Renal cortical epithelial cell (primary cell): ENCODE results near the gene ZNF438. TPM values are rescaled to one million over a fixed set of nuclear protein-coding genes. Genes with fewer than 3 reads are reported as not detected.
A peak's percentile ranks its signal among the peaks of the same experiment; 100 is the strongest.

Source experiments
- DNase-seq: peaks from one replicate; pipeline ENCODE4 v3.0.0-alpha.2; 2011; ENCODE audit warnings: low read depth
- total RNA-seq: library from RNA; depleted of rRNA; stranded (reverse); fragments of >200 nt; gene quantifications from 2 replicates; pipeline ENCODE4 v1.2.3, GENCODE V29; 2014

The ZNF438 gene
- total RNA-seq, 1 donor from 2014 or later: 3.9 TPM

- DNase-seq: no peak
Measured at GRCh38 chr10:31011665-31012022, 20.0 kb downstream of the ZNF438 start.

- DNase-seq: no peak
Measured at GRCh38 chr10:31011017-31011664, 20.5 kb downstream of the ZNF438 start.

- no peak for DNase-seq
Measured at GRCh38 chr10:31010062-31010461, 21.6 kb downstream of the ZNF438 start.

- no peak for DNase-seq
Measured at GRCh38 chr10:31005895-31006294, 25.8 kb downstream of the ZNF438 start.

- peak; percentile 87 for DNase-seq
Measured at GRCh38 chr10:31004611-31005193, 27.0 kb downstream of the ZNF438 start.

GRCh38 chr10:31001740-31002139, 29.9 kb downstream of the ZNF438 start:
- DNase-seq: peak; percentile 40

- peak; percentile 65 for DNase-seq
Measured at GRCh38 chr10:31000867-31001266, 30.8 kb downstream of the ZNF438 start.

- DNase-seq: peak; percentile 79
Measured at GRCh38 chr10:31000071-31000782, 31.4 kb downstream of the ZNF438 start.

- peak; percentile 67 for DNase-seq
Measured at GRCh38 chr10:30999070-30999712, 32.5 kb downstream of the ZNF438 start.

GRCh38 chr10:30997536-30998235, 34.0 kb downstream of the ZNF438 start:
- no peak for DNase-seq

GRCh38 chr10:30996481-30997005, 35.1 kb downstream of the ZNF438 start:
- no peak for DNase-seq

- DNase-seq: no peak
Measured at GRCh38 chr10:30995081-30995770, 36.4 kb downstream of the ZNF438 start.

- no peak for DNase-seq
Measured at GRCh38 chr10:30993155-30993554, 38.5 kb downstream of the ZNF438 start.

- DNase-seq: no peak
Measured at GRCh38 chr10:30992681-30993080, 39.0 kb downstream of the ZNF438 start.

- DNase-seq: no peak
Measured at GRCh38 chr10:30991647-30992011, 40.0 kb downstream of the ZNF438 start.

- DNase-seq: no peak
Measured at GRCh38 chr10:30990971-30991646, 40.6 kb downstream of the ZNF438 start.

- no peak for DNase-seq
Measured at GRCh38 chr10:30990351-30990750, 41.3 kb downstream of the ZNF438 start.

GRCh38 chr10:30988831-30989435, 42.7 kb downstream of the ZNF438 start:
- DNase-seq: no peak

- no peak for DNase-seq
Measured at GRCh38 chr10:30987463-30987862, 44.2 kb downstream of the ZNF438 start.

- DNase-seq: peak; percentile 60
Measured at GRCh38 chr10:30986053-30986555, 45.6 kb downstream of the ZNF438 start.
